ENCODE measurements around the gene WDR36.

The WDR36 gene

DNA sequence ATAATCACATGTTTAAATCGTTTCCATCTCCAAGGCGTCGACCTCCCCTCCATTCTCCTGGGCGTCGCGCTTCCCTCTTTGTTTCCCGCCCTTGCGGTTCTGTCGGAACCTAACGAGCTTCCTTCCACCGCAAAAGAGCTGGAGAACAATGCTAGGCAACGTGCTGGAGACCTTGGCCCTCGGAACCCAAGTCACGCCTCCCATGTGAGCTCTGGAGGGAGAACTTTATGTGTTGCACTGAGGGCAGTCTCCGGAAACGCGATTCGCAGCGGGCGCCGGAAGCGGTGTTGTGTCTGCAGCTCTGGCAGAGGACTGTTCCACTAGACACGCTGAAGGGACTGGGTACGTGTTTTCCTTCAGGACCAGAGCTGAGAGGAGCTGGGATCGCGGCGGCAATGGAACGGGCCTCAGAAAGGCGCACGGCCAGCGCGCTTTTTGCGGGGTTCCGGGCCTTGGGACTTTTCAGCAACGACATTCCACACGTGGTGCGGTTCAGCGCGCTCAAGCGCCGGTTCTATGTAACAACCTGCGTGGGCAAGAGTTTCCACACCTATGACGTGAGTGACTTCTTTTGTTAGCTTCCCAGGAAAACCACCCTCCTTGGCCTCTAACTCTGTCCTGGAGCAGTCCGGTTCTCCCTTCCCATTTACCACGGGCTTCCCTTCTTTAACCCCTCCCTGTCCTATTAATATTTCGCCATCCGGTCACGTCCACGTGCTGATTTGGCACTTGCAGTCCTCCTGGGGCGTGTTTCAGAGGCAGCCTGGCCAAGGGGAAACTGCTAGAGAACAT, at the start of gene WDR36:
Gene WDR36 (plus strand): TSS at position 287 of the 792 bp plus-strand sequence. CDS start 109 bp downstream, at position 396.
- DNase-seq (ENCODE audit: low read depth in 2 of 2): peak; percentile 86 to 87

DNA sequence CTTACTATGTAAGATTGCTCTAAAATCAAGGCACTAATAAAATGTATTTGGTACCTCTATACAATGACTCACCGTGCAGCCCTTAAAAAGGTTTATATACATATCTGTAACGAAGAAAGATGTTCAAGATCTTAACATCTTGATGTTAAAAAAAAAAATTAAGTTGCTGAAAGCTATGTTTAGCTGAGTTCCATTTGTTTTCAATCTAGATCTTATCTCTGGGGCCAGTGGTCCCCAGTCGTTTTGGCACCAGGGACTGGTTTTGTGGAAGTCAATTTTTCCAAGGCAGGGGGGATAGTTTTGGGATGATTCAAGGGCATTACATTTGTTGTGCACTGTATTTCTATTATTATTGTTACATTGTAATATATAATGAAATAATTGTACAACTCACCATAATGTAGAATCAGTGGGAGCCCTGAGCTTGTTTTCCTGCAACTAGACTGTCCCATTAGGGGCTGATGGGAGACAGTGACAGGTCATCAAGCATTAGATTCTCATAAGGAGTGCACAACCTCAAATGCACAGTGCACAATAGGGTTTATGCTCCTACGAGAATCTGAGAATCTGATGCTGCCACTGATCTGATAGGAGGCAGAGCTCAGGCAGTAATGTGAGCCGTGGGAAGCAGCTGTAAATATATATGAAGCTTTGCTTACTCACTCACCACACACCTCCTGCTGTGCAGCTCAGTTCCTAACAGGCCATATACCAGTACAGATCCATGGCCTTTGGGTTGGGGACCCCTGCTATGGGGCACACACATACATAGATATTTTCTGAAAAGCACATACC, 48.2 kb upstream of the WDR36 start:
- DNase-seq (ENCODE audit: low read depth in 2 of 2): no peak

DNA sequence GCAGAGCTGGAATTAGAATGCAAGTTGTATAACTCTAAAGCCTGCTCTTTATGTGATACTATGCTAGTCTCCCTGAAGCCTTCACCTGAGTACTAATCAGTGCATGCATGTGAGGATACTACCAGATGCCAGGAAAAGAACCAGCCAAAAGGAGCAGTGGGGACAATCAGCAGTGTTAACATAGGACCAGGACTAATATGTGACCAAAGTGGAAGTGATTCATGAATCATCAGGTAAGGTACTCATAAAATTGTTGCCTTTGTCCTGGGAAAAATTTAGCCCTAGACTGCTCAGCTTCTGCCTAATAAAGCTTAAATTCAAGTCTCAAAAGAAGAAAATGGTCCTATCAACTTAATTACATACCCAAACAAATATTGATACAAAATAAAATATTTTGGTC, 34.1 kb upstream of the WDR36 start:
- DNase-seq (ENCODE audit: low read depth in 2 of 2): no peak

DNA sequence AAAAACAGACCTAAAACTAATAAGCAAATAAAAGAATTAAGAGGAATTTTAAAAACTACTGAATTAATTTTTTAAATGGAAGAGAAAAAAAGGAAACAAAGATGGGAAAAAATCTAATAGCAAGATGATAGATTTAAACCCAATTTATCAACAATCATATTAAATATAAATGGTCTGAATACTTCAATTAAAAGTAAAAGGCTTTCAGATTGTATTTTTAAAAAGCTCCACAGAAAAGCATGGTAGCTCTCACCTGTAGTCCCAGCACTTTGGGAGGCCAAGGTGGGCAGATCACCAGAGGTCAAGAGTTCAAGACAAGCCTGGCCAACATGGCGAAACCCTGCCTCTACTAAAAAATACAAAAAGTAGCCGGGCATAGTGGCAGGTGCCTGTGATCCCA, 32.0 kb upstream of the WDR36 start:
- DNase-seq (ENCODE audit: low read depth in 2 of 2): no peak

DNA sequence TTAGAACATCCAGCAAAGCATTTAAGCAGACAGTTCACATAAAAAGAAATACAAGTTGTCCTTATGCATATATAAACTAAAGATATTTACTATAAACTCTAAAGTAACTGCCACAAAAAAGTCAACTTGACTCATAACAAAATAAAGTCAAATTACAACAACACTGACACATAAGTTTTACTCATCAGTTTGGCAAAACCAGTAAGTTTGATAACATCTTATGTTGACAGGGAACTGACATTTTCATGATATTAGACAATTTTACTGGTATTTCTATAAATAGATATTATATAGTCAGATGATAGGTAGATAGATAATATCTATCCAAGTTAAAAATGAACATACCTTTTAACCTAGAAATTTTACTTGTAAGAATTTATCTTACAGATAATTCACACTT, 30.5 kb upstream of the WDR36 start:
- DNase-seq (ENCODE audit: low read depth in 2 of 2): no peak

DNA sequence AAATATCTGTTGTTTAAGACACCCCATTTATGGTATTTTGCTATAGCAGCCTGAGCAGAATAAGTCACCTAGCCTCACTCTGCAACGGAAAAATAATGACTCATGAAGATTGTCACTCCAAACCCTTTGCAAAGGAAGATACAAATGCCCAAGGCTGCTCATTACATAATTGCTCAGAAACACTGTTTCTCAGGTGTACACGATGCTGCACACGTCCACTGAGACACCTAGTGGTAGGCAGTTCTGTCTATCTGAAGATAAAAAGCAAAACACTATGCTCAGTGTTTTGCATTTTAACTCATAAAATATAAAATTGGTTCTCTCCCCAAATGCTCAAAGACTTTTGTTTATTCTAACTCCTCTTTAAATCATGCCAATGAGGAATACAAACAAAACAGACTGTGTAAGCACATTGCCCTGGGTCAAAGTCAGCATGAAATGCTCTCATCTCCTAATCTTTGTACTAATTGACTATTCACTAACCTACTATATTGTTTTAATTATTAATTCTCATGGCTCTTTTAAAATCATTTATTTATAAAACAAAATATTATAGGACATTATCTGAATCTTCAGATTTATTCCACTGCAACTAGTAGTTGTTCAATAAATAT, 28.3 kb upstream of the WDR36 start:
- DNase-seq (ENCODE audit: low read depth in 2 of 2): no peak

DNA sequence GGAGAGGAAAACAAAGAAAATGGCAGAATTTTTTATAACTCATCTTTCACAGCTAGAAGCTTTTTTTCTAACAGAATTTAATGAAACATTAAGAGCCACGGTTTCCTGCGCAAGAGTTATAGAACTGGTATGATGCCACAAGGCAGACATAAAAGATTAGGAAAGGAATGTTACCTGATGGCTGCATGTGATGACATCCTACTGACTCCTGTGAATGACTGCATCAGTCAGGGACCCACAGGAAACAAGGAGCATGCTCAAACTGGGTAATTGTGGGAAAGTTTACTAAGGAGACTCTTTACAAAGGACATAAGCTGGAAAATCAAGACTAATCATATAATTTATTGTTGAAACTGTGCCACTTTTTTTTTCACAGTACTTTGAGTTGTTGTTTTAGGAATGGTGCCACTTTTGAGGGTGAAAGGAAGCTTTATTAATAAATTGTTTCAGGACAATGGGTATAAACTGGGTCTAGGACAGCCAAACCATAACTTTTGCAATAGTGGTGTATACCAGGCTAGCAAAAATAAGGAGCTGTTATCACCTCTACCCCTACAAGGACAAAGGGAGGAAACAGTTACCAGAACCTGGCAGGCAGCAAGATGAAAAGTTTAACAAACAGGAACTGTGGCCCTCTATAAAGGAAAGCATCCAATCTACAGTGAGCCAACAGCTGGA, 25.7 kb upstream of the WDR36 start:
- DNase-seq (ENCODE audit: low read depth in 2 of 2): no peak

DNA sequence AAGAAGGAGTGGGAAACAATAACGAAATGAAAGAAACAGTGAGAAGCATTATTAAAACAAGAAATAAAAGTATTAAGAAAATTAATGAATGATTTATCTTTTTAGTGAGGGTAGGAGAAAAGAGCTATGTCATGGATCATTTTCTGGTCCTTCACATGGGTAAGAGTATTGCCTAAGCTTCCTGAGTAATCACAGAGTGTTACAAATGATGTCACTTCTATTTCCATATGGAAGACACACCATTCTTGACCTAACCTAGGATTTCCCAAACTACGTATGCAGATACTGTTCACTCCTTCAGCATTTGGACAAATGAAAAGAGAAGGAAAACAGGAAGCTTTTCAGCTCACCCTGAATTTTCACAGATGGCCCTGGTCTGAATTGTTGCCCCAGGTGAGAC, 23.9 kb upstream of the WDR36 start:
- no peak for DNase-seq (ENCODE audit: low read depth in 2 of 2)

DNA sequence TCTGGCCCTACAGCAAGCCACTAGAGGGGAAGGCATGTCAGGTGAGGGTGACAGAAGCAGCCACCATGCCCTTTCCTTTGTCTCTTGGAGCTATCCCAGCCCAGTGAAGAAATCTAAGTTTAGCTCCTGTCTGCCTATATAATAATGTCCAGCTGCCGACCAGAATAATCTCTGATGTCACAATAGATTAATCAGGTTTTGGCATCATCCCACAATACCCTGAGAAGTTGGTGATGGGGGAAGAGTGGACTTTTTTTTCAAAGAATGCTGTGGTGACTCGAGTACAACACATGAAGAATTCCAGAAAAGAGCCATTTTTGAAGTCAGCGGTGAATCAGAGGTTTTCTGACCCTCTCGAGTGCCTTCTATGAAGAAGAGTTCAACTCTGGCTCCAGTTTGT, 22.3 kb upstream of the WDR36 start:
- no peak for DNase-seq (ENCODE audit: low read depth in 2 of 2)

DNA sequence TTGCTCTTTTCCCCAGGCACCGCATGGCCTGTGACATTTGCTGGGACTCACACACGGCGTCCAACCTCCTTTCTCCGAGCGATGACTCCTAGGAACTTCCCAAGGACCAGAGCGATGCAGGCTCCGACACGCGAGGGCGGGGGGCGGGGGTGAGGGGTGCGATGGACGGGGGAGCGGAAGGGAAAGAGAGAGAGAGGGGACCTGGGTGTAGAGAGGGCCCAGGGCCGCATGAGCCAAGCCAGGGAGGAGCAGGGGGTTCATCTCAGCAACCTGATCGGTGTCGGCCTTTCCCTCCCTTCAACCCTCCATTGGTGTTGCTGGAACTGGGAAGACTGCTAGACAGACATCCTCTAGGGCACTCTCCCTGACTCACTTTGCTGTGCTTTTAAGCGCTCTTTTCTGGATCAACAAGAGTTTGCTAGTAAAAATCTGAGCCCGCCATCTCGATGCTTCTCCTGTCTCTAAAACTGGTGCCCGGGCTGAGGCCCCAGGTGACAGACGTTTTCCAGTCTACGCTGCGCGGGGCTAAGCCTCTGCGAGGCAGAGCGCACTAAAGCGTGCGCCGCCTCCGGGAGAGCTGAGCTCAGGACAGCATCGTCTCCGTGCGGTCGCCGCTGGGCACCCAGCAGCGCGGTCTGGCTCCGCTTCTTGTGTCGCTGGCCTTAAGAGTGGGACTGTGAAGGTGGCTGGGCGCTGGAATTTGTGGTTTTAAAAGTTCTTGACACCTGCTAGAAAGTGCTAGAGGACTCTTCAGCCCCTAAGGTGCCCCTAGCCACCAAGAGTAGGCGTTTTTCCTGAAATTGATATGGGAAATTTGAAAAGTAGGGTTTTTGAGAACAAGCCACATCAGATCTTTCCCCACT, 21.6 kb upstream of the WDR36 start:
- DNase-seq (ENCODE audit: low read depth in 2 of 2): peak in 1 of 2 experiments; percentile 26

DNA sequence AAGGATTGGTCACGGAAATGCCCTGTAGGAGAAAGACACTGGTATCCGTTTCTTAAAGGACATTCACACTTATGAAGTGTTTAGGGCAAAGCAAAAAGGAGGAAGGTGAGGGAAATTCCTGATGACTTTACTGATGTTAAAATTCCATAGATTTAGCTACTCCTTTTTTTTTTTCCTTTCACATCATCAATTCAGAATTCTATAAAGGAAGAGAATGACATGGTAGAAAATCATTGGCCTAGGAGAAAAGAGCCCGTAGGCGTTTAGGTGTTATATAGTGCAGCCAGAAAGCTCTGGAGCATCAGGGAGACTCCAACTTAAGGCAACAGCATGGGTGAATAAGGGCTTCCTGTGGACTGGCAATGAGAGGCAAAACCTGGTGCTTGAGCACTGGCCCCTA, 20.7 kb upstream of the WDR36 start, which contains the start of gene TSLP:
Gene TSLP (plus strand): TSS at position 301 of the 400 bp plus-strand sequence. CDS start 178 bp downstream, outside the sequence.
- DNase-seq (ENCODE audit: low read depth in 2 of 2): no peak

DNA sequence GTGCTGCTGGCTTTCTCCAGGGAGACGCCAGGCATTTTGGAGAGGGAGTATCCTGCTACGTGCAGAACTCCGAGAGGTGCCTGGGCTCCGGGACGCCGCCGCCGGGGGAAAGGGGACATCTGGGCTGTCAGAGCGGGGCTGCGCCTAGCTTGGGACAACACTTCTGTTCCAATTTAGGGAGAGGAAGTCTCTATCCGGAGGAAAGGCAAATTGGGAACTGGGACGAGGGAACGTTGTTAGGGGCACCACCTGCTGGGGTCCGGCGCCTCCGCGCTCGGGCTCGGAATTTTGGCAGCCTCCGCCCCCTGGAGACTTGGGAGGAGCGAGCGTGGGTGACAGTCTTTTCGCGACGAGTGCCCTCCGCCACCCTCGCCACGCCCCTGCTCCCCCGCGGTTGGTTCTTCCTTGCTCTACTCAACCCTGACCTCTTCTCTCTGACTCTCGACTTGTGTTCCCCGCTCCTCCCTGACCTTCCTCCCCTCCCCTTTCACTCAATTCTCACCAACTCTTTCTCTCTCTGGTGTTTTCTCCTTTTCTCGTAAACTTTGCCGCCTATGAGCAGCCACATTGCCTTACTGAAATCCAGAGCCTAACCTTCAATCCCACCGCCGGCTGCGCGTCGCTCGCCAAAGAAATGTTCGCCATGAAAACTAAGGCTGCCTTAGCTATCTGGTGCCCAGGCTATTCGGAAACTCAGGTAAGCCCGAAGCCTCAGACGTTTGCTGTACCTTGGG, 19.0 kb upstream of the WDR36 start:
- peak; percentile 35 to 69 for DNase-seq (ENCODE audit: low read depth in 2 of 2)

DNA sequence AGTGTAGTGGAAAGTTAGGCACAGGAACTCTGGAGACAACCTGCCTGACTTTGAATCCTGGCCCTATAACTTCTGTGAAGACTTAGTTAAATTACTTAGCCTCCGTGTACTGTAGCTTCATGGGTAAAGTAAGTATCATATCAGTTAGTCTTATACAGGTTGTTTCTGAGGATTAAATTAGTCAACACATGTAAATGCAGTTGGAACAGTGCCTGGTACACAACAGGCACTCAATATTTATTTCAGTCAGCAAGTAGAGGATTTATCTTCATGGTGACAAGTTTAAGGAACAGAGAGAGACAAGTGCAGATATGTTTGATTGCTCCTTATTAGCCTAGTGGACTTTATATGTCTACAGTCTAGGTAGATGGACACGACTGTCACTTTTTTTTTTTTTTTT, 17.9 kb upstream of the WDR36 start:
- DNase-seq (ENCODE audit: low read depth in 2 of 2): no peak

DNA sequence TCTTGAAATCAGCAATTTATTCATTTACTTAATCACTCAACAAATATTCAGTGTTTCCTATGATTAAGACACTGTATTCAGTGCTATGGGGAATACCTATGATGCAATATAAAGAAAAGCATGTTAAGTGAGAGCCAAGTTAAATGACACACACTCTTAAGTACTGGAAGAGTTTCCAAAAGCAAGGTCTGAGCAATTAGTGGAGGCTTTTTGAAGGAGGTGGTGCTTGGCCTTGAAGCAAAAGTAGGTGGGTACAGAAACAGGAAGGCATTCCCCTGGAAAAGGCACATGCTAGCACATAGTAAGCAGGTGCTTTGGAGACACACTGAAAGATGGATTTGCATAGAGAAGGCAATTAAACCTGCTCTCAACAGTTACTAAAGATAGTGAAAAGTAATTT, 16.6 kb upstream of the WDR36 start:
- DNase-seq (ENCODE audit: low read depth in 2 of 2): no peak

DNA sequence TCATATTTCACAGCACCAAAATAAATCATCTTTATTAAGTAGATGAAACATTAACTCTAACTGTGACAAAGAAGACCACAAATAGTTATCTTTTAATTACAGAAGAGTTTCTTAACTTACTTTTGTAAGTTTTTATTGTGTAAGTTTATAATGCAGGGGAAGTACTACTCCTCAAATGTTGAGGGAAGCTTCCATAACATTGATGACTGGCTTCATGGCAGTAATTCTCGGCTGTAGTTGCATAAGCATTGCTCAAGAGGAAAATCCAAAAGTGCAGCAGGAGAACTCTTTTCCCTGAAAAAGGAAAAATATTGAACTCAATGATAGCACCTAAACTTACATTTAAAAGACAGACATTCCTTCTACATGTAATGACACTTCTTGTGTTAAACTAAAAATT, 16.1 kb upstream of the WDR36 start:
- DNase-seq (ENCODE audit: low read depth in 2 of 2): no peak

DNA sequence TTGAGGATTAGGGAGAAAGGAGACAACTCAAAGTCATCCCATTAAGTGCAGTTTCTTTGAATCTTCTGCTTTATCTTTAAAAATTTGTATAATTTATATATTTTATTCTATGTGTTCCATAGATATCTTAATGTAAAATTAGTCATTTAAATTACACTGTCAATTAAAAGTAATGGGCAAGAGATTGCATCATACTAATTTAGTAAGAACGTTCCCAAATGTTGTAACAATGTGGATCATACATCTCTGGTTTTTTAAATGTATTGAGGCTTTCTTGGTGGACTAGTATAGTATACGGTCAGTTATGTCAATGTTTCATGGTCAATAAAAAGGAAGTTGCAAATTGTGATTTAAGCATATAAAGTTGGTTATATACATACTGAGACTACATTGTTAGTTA, 14.5 kb upstream of the WDR36 start:
- no peak for DNase-seq (ENCODE audit: low read depth in 2 of 2)

DNA sequence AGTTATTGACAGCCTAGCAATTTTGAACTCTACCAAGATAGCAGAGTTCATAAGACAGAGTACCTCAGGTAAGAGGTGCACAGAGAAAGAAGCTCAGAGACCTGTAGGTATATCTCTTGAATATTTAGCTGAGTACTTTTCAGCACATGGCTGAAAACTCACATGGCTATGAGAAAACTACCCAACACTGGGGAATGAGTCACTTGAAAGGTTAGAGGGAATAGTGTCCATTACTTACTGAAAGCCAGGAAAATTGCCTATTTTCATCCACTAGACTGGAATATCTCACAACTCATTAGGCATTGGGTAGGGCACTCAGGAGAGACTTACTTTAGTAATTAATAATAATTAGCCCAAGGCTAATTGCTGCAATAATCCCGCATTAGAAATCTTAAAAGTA, 12.3 kb upstream of the WDR36 start:
- DNase-seq (ENCODE audit: low read depth in 2 of 2): no peak

DNA sequence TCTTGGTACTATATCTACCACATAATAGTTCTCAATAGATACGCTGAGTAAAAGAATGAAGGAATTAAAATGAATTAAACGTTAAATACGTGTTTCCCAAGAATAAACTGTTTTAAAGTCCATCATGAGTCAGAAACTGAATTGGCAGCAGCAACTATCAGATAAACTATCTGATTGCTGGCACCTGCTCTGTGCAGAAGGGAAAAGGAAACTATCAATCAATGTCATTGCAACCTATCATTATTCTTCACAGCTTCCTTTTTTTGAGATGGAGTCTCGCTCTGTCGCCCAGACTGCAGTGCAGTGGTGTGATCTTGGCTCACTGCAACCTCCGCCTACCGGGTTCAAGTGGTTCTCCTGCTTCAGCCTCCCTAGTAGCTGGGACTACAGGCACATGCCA, 8.8 kb upstream of the WDR36 start:
- DNase-seq (ENCODE audit: low read depth in 2 of 2): no peak

DNA sequence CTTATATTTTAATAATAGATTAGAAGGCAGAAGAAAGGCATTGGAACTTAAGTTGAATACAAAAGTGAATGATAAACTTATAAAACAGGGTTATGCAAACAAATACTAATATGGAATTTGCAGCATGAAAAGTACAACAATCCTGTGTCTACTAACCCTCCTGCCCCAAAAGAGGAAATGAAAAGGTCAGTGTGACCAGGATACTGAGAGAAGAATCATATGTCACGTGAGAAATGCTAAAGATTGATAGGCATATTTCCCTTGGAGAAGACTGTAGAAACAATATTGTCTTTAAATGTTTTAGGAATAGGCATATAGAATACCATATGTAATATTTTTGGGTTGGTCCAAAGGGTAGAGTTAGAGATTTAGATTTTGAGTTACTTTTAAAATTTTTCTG, 3.8 kb downstream of the WDR36 start:
- DNase-seq (ENCODE audit: low read depth in 2 of 2): no peak

DNA sequence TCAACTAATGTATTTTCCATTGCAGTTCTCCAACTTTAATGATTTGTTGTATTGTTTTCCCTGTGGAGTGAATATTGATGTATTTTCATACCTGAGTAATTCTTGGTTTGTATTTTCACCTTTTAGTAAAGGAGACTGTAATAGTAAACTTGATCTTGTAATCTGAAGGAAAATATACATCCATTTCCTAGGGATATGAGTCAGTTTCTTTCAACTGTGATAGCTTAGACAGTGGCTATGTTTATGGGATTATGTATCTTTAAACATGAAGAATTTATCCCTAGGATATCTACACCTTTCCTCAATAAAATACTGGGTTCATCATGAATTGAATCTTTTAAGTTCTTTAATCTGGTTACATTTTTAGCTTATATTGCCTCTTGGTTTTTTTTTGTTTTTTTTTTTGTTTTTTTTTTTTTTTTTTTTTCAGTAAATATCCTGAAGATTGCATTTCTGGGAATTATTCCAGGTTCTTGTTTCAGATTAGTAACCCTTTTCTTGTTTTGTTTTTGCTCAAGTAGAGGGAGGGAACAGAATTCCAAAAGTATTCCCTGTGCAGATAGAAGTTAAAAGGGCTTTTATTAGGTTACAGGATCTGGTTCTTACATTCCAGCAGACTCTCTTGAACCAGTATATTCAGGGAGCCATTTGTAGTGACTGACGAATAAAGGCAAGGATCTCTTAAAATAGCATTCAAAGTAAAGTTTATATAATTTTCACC, 7.1 kb downstream of the WDR36 start:
- DNase-seq (ENCODE audit: low read depth in 2 of 2): no peak
